ENCODE results near the gene DDX19B.
"Not testable (repeated sequence)": the region's sequence is repeated elsewhere in the genome, so short reads cannot be mapped to it uniquely, and the experiment has no call there.

Gene DDX19B

DNA sequence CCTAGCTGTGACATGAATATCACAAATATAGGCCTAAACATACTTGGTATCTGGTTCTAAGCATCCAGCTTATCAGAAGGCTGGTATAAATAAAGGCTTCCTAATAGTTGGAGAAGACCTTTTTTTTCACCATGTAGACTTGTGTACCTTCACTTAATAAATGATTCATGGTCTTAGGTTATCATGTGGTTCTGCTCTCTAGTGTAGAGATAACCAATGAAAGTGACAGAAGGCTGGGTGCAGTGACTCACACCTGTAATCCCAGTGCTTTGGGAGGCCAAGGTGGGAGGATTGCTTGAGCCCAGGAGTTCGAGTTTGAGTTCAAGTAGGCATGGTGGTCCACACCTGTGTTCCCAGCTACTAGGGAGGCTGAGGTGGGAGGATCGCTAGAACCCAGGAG, 50.8 kb downstream of the DDX19B start:
- DNase-seq (ENCODE audit: low read depth) = no peak

DNA sequence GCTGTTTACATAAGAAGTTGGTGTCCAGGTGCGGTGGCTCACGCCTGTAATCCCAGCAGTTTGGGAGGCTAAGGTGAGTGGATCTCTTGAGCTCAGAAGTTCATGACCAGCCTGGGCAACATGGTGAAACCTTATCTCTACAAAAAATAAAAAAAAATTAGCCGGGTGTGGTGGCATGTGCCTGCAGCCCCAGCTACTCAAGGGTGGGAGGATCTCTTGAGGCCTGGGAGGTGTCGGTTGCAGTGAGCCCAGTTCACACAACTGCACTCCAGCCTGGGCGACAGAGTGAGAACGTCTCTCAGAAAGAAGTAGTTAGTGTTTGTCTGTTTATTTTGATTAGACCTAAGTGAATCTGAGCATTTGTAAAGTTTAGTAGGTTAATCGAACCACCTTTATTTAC, 60.6 kb downstream of the DDX19B start:
- no peak for DNase-seq (ENCODE audit: low read depth)

DNA sequence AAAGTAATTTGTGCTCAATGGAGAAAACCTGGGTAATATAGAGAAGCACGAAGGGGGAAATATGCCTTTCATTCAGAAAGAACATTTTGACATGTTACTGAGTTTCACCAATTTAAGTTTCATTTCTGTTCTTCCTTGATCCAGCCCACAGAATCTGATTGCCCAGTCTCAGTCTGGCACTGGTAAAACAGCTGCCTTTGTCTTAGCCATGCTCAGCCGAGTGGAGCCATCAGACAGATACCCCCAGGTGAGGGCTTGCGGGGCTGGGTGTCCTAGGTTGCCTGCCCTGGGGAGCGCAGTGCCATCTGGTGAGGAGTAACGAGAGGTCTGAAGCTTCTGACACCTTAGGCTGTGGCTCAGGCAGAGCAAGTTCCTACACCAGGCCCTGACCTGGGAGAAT, 65.4 kb downstream of the DDX19B start:
- no peak for DNase-seq (ENCODE audit: low read depth)

DNA sequence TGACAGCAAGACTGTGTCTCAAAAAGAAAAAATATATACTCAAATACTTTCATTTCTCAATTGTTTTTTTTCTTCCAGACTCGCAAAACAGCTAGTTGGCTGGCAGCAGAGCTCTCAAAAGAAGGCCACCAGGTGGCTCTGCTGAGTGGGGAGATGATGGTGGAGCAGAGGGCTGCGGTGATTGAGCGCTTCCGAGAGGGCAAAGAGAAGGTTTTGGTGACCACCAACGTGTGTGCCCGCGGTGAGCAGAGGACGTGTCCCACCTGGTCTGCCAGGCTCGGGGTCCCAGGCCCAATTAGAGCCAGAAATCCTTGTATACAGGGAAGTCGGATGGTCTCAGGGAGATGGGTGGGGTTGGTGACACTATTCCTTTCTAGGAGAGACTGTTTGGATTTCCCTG, 71.2 kb downstream of the DDX19B start:
- not testable (repeated sequence) for DNase-seq (ENCODE audit: low read depth)

DNA sequence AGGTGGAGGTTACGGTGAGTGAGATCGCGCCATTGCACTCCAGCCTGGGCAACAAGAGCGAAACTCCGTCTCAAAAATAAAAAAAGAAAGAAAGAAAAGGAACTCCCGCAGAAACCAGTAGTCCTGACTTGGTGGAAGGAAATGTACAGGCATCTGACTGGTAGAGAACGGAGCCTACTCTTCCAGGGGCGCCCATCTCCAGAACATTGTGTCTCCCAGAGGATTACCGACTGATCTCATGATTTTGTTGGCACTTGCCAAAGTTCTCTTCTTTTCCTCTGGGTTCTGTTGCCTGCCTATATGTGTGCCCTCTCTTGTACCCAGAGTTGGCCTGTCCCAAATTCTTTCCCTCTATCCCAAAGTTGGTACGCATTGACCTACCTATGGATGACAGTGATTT, 71.9 kb downstream of the DDX19B start:
- DNase-seq (ENCODE audit: low read depth) = no peak

DNA sequence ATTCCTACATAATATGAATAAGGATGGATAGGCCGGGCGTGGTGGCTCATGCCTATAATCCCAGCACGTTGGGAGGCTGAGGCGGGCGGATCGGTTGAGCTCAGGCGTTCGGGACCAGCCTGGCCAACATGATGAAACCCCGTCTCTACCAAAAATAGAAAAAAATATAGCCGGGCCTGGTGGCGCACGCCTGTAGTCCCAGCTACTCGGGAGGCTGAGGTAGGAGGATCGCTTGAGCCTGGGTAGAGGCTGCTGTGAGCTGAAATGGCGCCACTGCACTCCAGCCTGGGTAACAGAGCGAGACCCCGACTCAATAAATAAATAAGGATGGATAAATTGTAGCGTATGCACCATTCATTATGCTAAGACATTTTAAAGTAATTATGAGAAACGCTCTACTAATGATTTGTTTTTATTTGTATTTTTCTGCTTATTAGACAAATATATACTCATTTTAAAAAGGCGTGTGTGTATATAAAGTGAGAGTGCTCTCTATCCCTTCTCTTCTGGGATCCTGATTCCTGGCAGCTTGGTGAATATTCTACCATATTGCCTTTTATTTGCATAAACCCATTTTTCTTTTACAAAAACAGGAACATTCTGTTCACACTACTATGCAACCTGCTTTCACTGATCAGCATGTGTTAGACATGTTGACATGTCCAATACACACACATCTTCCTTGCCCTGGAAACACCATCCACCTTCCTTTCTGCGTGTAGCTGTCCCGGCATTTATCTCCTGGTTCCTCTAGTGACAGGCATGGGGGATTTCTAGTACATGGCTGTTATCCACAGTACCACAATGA, 74.1 kb downstream of the DDX19B start:
- no peak for DNase-seq (ENCODE audit: low read depth)

DNA sequence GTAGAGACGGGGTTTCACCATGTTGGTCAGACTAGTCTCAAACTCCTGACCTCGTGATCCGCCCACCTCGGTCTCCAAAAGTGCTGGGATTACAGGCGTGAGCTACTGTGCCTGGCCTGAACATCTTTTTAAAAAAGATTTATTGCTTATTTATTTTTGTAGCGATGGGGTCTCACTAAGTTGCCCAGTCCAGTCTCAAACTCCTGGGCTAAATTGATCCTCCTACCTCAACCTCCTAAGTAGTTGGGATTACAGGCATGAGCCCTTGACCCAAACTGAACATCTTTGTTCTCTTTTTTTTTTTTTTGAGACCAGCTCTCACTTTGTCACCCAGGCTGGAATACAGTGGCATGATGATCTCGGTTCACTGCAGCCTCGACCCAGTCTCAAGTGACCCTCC, 75.2 kb downstream of the DDX19B start:
- DNase-seq (ENCODE audit: low read depth) = no peak

DNA sequence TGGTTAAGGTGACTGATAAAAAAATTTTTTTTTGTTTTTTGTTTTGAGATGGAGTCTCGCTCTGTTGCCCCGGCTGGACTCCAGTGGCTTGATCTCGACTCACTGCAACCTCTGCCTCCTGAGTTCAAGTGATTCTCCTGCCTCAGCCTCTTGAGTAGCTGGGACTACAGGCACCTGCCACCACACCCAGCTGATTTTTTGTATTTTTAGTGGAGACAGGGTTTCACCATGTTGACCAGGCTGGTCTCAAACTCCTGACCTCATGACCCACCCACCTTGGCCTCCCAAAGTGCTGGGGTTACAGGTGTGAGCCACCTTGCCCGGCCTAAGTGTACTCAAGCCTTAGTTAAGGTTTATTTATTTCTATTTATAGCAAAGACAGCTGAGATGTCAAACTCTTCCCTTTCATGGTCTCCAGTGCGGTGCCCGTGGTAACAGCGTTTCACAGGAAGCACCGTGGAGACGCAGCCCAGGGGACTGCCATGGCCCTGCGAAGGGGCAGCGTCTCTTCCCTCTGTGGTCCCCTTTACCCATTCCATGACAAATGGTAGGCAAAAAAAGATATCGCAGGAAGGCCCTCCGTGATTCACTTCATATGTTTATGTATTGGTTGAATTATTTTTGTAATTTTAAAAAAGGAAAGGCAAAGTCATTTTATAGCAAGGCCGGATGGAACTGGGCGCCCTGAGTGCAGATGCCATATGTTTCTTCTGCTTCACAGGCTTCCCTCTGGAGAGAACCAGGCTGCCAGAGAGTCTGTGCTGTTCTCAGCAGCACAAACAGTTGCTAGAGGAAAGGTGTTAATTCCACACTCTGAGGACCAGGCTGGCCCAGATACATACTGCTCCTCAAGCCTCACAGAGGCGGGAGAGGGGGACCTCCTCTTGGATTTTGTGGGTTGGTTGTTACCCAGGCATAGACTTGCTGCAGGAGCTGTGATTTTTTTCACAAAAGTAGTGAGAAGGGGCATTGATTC, 76.9 kb downstream of the DDX19B start:
- no peak for DNase-seq (ENCODE audit: low read depth)

DNA sequence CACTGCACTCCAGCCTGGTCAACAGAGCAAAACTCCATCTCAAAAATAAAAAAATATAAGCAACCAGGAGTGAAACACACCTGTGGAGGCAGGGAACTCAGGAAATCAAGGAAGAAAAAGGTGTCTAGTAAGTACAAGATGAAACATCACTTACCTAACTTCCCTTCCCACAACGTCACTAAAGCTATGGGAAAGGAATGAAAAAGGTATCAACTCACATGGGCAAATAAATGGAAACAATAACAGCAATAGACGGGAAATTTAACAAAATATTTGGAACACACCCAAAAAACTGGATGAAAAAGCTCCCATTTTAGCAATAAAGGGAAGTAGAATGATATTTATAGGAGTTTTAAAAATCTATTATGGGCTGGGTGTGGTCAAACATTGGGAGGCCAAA, 78.8 kb downstream of the DDX19B start:
- DNase-seq (ENCODE audit: low read depth) = no peak

DNA sequence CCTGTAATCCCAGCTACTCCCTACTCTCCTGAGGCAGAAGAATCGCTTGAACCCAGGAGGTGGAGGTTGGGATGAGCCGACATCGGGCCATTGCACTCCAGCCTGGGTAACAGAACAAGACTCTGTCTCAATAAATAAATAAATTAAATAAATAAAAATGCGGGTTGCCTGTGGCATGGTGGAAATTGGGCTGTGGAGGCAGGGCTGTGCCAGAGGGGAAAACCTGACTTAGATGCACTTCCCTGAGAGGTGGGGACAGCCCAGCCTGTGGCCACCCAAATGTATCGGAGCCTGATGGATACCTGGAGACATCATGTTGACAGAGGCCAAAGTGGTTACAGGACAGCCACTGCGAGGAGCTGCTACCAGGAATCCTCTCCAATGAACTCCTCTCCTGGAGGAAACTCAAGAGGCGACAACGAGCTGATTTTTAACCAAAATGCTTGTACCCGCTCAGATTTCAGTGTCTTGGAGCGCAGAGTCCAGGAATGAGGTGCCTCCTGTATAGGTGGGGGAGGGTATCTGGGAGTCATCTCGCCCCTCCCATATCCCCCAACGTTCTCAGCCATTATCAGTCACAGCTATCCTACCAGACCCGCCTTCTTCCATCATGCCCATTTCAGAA, 80.0 kb downstream of the DDX19B start:
- DNase-seq (ENCODE audit: low read depth) = no peak

DNA sequence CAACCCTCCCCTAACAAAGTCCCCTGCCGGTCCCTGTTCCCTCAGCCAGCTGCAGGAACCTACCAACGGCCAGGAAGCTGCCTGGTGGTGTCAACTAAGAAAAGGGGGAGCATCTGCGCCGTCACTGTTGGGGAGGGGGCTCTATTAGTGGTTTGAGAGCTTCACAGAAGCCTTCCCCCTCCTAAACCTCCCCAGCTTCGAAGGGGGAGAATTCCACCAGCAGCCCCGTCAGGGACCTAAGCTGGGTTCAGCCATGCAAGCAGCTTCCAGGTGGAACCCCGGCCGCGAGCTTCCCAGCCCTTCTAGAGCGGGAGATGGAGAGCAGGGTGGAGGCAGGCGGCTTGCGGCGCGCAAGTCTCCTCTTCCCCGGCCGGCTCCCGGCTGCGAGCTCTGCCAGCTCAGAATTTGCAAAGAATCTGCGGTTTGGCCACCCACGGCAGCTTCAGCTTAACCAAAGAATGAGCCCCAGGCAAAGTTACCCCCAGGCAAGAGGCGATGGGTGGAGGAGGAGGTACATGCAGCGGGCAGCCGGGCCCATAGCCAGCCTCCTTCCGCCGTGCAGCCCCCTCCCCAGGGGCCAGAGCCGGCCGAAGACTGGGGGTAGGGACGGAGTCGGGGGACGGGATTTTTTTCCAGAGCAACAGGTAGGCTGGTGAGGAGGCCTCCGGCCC, 81.4 kb downstream of the DDX19B start:
- DNase-seq (ENCODE audit: low read depth) = peak; percentile 59

DNA sequence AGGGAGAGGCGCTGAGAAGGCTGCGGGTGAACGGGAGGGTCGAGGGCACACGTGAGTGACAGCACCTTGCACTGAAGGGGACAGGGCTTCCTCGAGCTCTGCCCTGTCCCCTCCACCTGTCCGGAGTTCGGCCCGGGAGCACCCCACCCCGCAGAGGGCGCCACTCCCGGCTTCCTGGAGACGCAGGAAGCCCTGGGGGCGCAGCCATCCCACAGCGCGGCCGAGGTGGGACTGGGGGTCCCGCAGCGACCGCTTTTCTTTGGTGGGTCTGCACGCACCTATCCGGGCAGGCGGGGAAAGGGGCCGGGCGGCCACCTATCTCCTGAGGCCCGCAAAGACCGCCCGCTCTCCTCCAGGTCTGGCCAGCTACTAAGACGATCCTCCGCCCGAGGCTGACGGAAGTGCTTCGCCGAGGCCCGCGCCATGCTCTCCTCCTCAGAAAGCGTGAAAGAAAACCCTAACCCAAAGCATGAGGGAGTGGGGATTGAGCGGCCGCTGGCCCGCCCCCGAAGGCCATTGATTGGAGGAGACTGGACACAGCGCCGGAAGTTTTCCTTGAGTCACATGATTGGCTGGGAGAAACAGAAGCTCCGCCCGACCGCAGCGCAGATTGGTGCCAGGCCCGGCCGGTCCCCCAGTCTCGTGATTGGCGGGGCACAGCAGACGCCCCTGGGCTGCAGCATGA, 82.1 kb downstream of the DDX19B start:
- peak; percentile 89 for DNase-seq (ENCODE audit: low read depth)

DNA sequence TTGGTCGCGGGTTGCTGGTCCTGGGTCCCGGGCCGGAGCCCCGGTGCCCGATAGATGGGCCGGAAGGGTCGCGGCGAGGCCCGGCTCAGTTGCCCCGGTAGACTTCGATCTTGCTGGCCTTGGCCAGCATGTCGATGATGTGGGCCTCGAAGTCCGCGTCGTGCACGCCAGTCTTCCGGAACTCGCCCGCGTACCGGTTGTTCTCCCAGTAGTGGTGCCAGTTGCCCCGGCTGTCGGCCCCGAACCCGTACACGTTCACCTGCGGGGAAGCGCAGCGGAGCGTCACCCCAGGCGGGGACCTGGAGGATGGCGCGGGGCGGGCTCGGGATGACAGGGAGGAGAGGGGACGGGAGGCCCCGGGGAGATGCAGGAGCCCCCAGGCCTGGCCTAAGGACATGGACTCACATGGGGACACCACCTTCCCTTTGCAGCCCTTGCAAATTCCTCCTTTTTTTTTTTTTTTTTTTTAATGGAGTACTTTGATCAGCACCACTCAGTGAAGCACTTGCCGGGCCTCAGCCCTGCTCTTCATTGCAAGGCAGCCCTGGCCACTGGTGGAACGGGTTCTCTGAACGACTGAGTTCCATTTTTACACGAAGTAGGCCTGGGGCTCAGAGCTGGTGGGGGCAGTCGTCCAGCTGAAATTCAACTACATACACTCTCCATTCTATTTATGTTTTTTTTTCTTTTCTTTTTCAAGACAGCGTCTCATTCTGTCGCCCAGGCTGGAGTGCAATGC, 82.8 kb downstream of the DDX19B start:
- peak; percentile 33 for DNase-seq (ENCODE audit: low read depth)

DNA sequence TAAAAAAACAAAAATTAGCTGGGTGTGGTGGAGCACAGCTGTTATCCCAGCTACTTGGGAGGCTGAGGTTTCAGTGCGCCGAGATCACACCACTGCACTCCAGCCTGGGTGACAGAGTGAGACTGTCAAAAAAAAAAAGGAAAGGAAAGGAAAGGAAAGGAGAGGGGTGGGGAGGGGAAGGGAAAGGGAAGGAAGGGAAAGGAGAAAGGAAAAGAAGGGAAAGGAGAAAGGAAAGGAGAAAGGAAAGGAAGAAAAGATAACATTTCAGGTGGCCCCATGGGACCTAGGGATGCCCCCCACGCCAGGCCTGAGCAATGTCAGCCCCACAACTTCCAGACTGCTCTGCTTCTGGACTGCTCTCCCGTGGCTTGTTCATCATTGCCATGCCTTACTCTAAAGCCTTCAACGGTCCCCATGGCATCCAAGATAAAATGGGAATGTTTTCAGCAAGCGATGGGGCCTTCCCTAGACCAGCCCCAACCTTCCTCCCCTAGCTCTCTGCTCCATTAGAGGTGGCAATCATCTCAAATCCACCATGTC, 84.5 kb downstream of the DDX19B start:
- no peak for DNase-seq (ENCODE audit: low read depth)
